Loucy (cell line): Measurements from ENCODE around the gene TAF6.

Experiments
- H2AFZ ChIP-seq: fragments of 200-600 bp; sonication (generic); 2 replicates; pipeline ENCODE4 v1.6.0; 2016; ENCODE audit warnings: antibody characterized with exemption, mild to moderate bottlenecking, low read length, moderate library complexity
- H3F3A ChIP-seq: fragments of 200-600 bp; 2 replicates; pipeline ENCODE4 v1.6.0; 2016; ENCODE audit warnings: antibody characterized with exemption, low read depth, mild to moderate bottlenecking
- H3K27me3 ChIP-seq: fragments of 200-600 bp; sonication (generic); 2 replicates; pipeline ENCODE4 v1.6.1; 2014; ENCODE audit warnings: low read length, mild to moderate bottlenecking; ENCODE audit not compliant: insufficient read depth, poor library complexity, severe bottlenecking
- H3K36me3 ChIP-seq: fragments of 200-600 bp; sonication (generic); 2 replicates; pipeline ENCODE4 v1.6.1; 2016; ENCODE audit warnings: low read length; ENCODE audit not compliant: insufficient read depth
- H3K4me1 ChIP-seq: fragments of 200-600 bp; sonication (generic); 2 replicates; pipeline ENCODE4 v1.5.1; 2014; ENCODE audit warnings: low read length, mild to moderate bottlenecking; ENCODE audit not compliant: insufficient read depth, poor library complexity, severe bottlenecking
- H3K4me2 ChIP-seq: fragments of 200-600 bp; sonication (generic); 2 replicates; pipeline ENCODE4 v1.6.0; 2014; ENCODE audit warnings: antibody characterized with exemption, low read length, low read depth, mild to moderate bottlenecking; ENCODE audit not compliant: poor library complexity, severe bottlenecking
- H3K4me3 ChIP-seq: fragments of 200-600 bp; sonication (generic); 2 replicates; pipeline ENCODE4 v1.5.1; 2014; ENCODE audit warnings: low read length, mild to moderate bottlenecking, mixed read lengths; ENCODE audit not compliant: poor library complexity, severe bottlenecking
- H3K79me2 ChIP-seq: fragments of 200-600 bp; sonication (generic); 2 replicates; pipeline ENCODE4 v1.6.1; 2014; ENCODE audit warnings: low read length; ENCODE audit not compliant: insufficient read depth
- H3K9ac ChIP-seq: fragments of 200-600 bp; sonication (generic); 2 replicates; pipeline ENCODE4 v1.6.0; 2014; ENCODE audit warnings: mild to moderate bottlenecking, low read depth, low read length, moderate library complexity; ENCODE audit not compliant: poor library complexity, severe bottlenecking
- H3K9me2 ChIP-seq: fragments of 200-600 bp; sonication (generic); replicated peaks from 2 replicates; pipeline ENCODE4 v1.6.1; 2016; ENCODE audit warnings: low read depth, low read length, mixed read lengths
- H3K9me3 ChIP-seq: fragments of 200-600 bp; sonication (generic); 2 replicates; pipeline ENCODE4 v1.6.1; 2014; ENCODE audit warnings: mild to moderate bottlenecking, antibody characterized with exemption, low read length, low read depth; ENCODE audit not compliant: insufficient read depth
- H4K20me1 ChIP-seq: fragments of 200-600 bp; sonication (generic); 2 replicates; pipeline ENCODE4 v1.6.0; 2014; ENCODE audit warnings: antibody characterized with exemption, low read length, mild to moderate bottlenecking; ENCODE audit not compliant: insufficient read depth, poor library complexity, severe bottlenecking
- CTCF ChIP-seq: fragments of 200-600 bp; sonication (generic); conservative IDR thresholded peaks from 2 replicates; pipeline ENCODE4 v1.5.1; 2014; ENCODE audit warnings: mild to moderate bottlenecking, antibody characterized with exemption, low read length
- EZH2phosphoT487 ChIP-seq: fragments of 200-600 bp; IDR thresholded peaks from 2 replicates; pipeline ENCODE4 v1.6.1; 2018; ENCODE audit warnings: antibody characterized with exemption, mild to moderate bottlenecking, moderate library complexity, borderline replicate concordance

The TAF6 gene

GRCh38 chr7:100118388-100119071 is 628 bp downstream of the TAF6 start:
- Histone ChIP-seq H3K9ac (peak overlapping the region; percentile 91), H3K9me2 (no peaks in the 10 kb centered on the region), H3F3A (no peaks in the 10 kb centered on the region), H3K79me2 (peaks cover 24% of the 10 kb centered on the region), H2AFZ (peak overlapping the region; percentile 78), H3K4me1 (peaks cover 14% of the 10 kb centered on the region), H3K27me3 (no peaks in the 10 kb centered on the region), H3K4me2 (peak overlapping the region; percentile 91), H4K20me1 (peaks cover 4% of the 10 kb centered on the region), H3K4me3 (peak overlapping the region; percentile 99), H3K9me3 (no peaks in the 10 kb centered on the region), H3K36me3 (peaks cover 4% of the 10 kb centered on the region; the same call in 1 of the 2 replicates)
- TF ChIP-seq CTCF (no peak), EZH2phosphoT487 (no peak)

- no peak for TF ChIP-seq CTCF
- TF ChIP-seq EZH2phosphoT487 = no peak
- H2AFZ ChIP-seq = no peak overlapping the region
- H3K9me2 ChIP-seq = no peaks in the 10 kb centered on the region
- H3K36me3 ChIP-seq = peaks cover 4% of the 10 kb centered on the region; the same call in 1 of the 2 replicates
- H3K27me3 ChIP-seq = no peaks in the 10 kb centered on the region
- H4K20me1 ChIP-seq = peaks cover 4% of the 10 kb centered on the region
- no peaks in the 10 kb centered on the region for H3K9me3 ChIP-seq
- H3K79me2 ChIP-seq = peaks cover 16% of the 10 kb centered on the region
- H3K4me3 ChIP-seq = no peak overlapping the region
- H3K4me1 ChIP-seq = peaks cover 6% of the 10 kb centered on the region
- no peaks in the 10 kb centered on the region for H3F3A ChIP-seq
- H3K9ac ChIP-seq = no peak overlapping the region
- H3K4me2 ChIP-seq = no peak overlapping the region
Observed at GRCh38 chr7:100115026-100115425, 4.1 kb downstream of the TAF6 start.

DNA sequence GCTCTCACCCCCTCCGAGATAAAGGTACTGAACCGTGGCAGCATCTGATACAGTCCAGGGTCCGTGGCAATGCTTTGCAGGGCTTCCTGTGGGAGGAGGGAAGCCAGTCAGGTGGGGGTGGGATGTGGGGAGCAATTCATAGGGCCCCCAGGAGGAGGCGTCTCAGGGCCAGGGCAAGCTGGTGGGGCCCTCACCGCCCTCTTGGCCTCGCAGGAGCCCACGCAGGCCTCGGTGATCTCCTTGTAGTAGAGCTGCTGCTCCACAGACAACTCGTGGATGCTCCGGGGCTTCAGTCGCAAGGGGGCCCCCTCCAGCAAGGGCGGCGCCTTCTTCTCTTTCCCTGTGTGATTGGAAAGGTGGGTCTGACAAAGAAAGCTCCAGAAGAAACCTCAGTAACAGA is 7.2 kb downstream of the TAF6 start:
- no peaks in the 10 kb centered on the region for H3K79me2 ChIP-seq
- H3K9me3 ChIP-seq = no peaks in the 10 kb centered on the region
- peaks cover 15% of the 10 kb centered on the region; the same call in 1 of the 2 replicates for H3K36me3 ChIP-seq
- H3K9me2 ChIP-seq = no peaks in the 10 kb centered on the region
- H3K4me3 ChIP-seq = no peak overlapping the region
- H3K9ac ChIP-seq = no peak overlapping the region
- H3K4me1 ChIP-seq = no peaks in the 10 kb centered on the region
- no peaks in the 10 kb centered on the region for H3F3A ChIP-seq
- H2AFZ ChIP-seq = no peak overlapping the region
- H3K4me2 ChIP-seq = no peak overlapping the region
- TF ChIP-seq CTCF (no peak), EZH2phosphoT487 (no peak)
- no peaks in the 10 kb centered on the region for H3K27me3 ChIP-seq
- no peaks in the 10 kb centered on the region for H4K20me1 ChIP-seq
